RWPE1 (cell line): ENCODE measurements around the gene KLK10.

ENCODE experiments used
- CTCF ChIA-PET: fragments of 350-600 bp; sonication (Branson Sonifier 250); formaldehyde crosslinking; extraction: SDS; loops from one replicate; lab custom pipeline; 2021; lab: Yijun Ruan, JAX
- POLR2A ChIA-PET: fragments of 400-600 bp; formaldehyde crosslinking; extraction: SDS; loops from one replicate; lab custom pipeline; 2020; ENCODE audit warnings: antibody characterized with exemption; ENCODE audit not compliant: low non-redundant PET; lab: Yijun Ruan, JAX
- DNase-seq: peaks from one replicate; pipeline ENCODE4 v3.0.0; 2012; ENCODE audit warnings: low spot score
- H3K27ac ChIP-seq: fragments of 450-650 bp; 2 replicates; pipeline ENCODE4 v1.5.1; 2017
- CTCF ChIP-seq: fragments of 450-650 bp; conservative IDR thresholded peaks from 2 replicates; pipeline ENCODE4 v1.5.1; 2017; ENCODE audit warnings: low read depth, mild to moderate bottlenecking

KLK10 gene

GRCh38 chr19:51009061-51009891, 10.2 kb downstream of the KLK10 start:
- ChIA-PET CTCF (interaction anchor here (0.6 to 1.4 kb wide), 2 partner anchors 78 to 87 kb away, joined by 3 to 5 read pairs; no protein-coding TSS in a partner anchor), POLR2A (no interaction called here)
- DNase-seq = no peak
- TF ChIP-seq CTCF = no peak
- no peak overlapping the region for H3K27ac ChIP-seq

DNA sequence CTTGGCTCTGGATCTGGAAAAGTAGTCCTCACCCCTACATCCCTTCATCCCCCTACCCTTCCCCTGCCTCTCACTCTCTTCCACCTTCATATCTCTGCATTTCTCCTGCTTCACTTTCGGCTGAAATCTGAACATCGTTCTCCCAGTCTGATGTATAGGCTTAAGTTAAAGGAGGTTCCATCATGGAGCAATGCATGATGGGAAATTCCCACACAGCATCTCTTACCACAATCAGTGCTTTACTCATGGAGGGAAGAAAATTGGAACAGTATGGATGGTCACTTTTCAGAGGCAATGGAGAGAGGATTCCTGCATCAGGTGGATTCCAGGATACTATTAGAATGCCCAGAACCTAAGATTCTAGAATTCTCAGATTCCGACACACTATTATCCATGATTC, 12.0 kb downstream of the KLK10 start:
- POLR2A ChIA-PET = interaction anchor here (0.7 kb wide), 1 partner anchor 40 kb away, joined by 6 read pairs; no protein-coding TSS in a partner anchor
- no peak for TF ChIP-seq CTCF
- CTCF ChIA-PET = no interaction called here
- no peak for DNase-seq
- no peak overlapping the region for H3K27ac ChIP-seq

- ChIA-PET CTCF (interaction anchor here (0.6 kb wide), 1 partner anchor 169 kb away, joined by 3 read pairs; no protein-coding TSS in a partner anchor), POLR2A (no interaction called here)
- no peak for TF ChIP-seq CTCF
- DNase-seq = no peak
- H3K27ac ChIP-seq = no peak overlapping the region
Observed at GRCh38 chr19:51006406-51006805, 13.1 kb downstream of the KLK10 start.

DNA sequence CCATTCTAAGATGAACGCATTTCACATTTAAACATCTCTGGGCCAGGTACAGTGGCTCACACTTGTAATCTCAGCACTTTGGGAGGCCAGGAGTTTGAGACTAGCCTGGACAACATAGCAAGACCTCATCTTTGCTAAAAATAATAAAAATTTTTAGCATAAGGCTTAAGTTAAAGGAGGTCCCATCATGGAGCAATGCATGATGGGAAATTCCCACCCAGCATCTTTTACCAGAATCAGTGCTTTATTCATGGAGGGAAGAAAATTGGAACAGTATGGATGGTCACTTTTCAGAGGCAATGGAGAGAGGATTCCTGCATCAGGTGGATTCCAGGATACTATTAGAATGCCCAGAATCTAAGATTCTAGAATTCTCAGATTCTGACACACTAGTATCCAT, 14.3 kb downstream of the KLK10 start:
- ChIA-PET CTCF (no interaction called here), POLR2A (no interaction called here)
- DNase-seq = no peak
- no peak for TF ChIP-seq CTCF
- no peak overlapping the region for H3K27ac ChIP-seq

DNA sequence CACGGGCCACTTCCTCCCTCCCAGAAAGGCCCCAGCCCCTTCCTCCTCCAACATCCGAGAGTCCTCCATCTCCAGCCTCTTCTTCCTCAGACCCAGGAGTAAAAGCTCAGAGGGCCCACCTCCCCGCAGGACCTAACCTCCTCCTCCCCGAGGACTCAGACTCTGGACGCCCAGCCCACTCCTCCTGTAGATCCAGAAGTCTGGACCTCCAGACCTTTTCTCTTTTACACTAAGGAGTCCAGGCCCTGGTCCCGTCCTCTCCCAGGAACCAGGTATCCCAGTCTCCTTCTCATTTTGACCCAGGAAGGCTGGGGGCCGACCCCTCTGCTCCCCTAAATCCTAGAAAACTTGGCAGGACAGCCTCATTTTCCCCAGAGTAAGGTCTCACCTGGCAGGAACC, 16.2 kb downstream of the KLK10 start:
- ChIA-PET CTCF (interaction anchor here (0.6 to 1.2 kb wide), 2 partner anchors 14 to 81 kb away, joined by 3 read pairs; no protein-coding TSS in a partner anchor), POLR2A (no interaction called here)

More for the DNA sequence above, 16.2 kb downstream of the KLK10 start:
- no peak for DNase-seq
- no peak for TF ChIP-seq CTCF
- H3K27ac ChIP-seq = no peak overlapping the region
